Astrocyte (in vitro differentiated cells and primary cell): ENCODE measurements around the gene HYLS1. TPM values are rescaled to one million over a fixed set of nuclear protein-coding genes. Genes with fewer than 3 reads are reported as not detected.

Experiments
- DNase-seq: peaks from one replicate; pipeline ENCODE4 v3.0.0-alpha.2; 2010; ENCODE audit warnings: low read depth
- FAIRE-seq: peaks from 2 replicates; lab custom pipeline; 2011; peaks lifted over from hg19 to GRCh38; lab: Jason Lieb, UNC
- H2AFZ ChIP-seq: 2 replicates; pipeline ENCODE4 v1.6.0; 2012; ENCODE audit warnings: low read depth, low read length, inconsistent platforms
- H3K27ac ChIP-seq: 2 replicates; pipeline ENCODE4 v1.5.1; 2011; ENCODE audit warnings: low read depth, low read length, inconsistent platforms
- H3K27me3 ChIP-seq: 2 replicates; pipeline ENCODE4 v1.6.0; 2011; ENCODE audit warnings: low read length, inconsistent platforms; ENCODE audit not compliant: insufficient read depth
- H3K36me3 ChIP-seq: 2 replicates; pipeline ENCODE4 v1.5.1; 2011; ENCODE audit warnings: low read length, inconsistent platforms; ENCODE audit not compliant: insufficient read depth
- H3K4me1 ChIP-seq: 2 replicates; pipeline ENCODE4 v1.5.1; 2011; ENCODE audit warnings: low read length, inconsistent platforms; ENCODE audit not compliant: insufficient read depth
- H3K4me2 ChIP-seq: 2 replicates; pipeline ENCODE4 v1.6.0; 2012; ENCODE audit warnings: low read length, inconsistent platforms
- H3K4me3 ChIP-seq: 2 replicates; pipeline ENCODE4 v1.5.1; 2011; ENCODE audit warnings: low read depth, mild to moderate bottlenecking, low read length, inconsistent platforms; ENCODE audit not compliant: insufficient read depth
- H3K79me2 ChIP-seq: 2 replicates; pipeline ENCODE4 v1.6.0; 2012; ENCODE audit warnings: mild to moderate bottlenecking, low read length, inconsistent platforms; ENCODE audit not compliant: insufficient read depth
- H3K9ac ChIP-seq: 2 replicates; pipeline ENCODE4 v1.6.0; 2012; ENCODE audit warnings: mild to moderate bottlenecking, low read length, inconsistent platforms
- H3K9me3 ChIP-seq: 2 replicates; pipeline ENCODE4 v1.5.1; 2012; ENCODE audit warnings: low read depth, mild to moderate bottlenecking, low read length, inconsistent platforms; ENCODE audit not compliant: insufficient read depth
- H4K20me1 ChIP-seq: 2 replicates; pipeline ENCODE4 v1.6.0; 2012; ENCODE audit warnings: low read length, inconsistent platforms; ENCODE audit not compliant: insufficient read depth
- H3K27ac Mint-ChIP-seq: one replicate; pipeline ENCODE4 v1.8.0; 2021; ENCODE audit warnings: mild to moderate bottlenecking, mixed read lengths; ENCODE audit not compliant: unreplicated experiment
- H3K27me3 Mint-ChIP-seq: one replicate; pipeline ENCODE4 v1.8.0; 2021; ENCODE audit warnings: low read depth, mixed read lengths; ENCODE audit not compliant: unreplicated experiment
- H3K36me3 Mint-ChIP-seq: one replicate; pipeline ENCODE4 v1.8.0; 2021; ENCODE audit warnings: low read depth, mixed read lengths; ENCODE audit not compliant: unreplicated experiment
- H3K4me1 Mint-ChIP-seq: one replicate; pipeline ENCODE4 v1.8.0; 2021; ENCODE audit warnings: low read depth, mixed read lengths; ENCODE audit not compliant: unreplicated experiment
- H3K4me3 Mint-ChIP-seq: one replicate; pipeline ENCODE4 v1.8.0; 2021; ENCODE audit warnings: mild to moderate bottlenecking, moderate library complexity, mixed read lengths; ENCODE audit not compliant: unreplicated experiment
- H3K9me3 Mint-ChIP-seq: one replicate; pipeline ENCODE4 v1.8.0; 2021; ENCODE audit warnings: mild to moderate bottlenecking, mixed read lengths; ENCODE audit not compliant: unreplicated experiment
- EZH2 ChIP-seq: IDR thresholded peaks from 2 replicates; pipeline ENCODE4 v1.6.1; 2012; ENCODE audit warnings: mild to moderate bottlenecking, low read length, inconsistent platforms; ENCODE audit not compliant: insufficient read depth
- total RNA-seq: library from RNA; stranded (reverse); gene quantifications from 2 replicates; pipeline ENCODE4 v1.2.1, GENCODE V29; 2021
- TF ChIP-seq, protein P1 (sequence below): IDR thresholded peaks from 2 replicates; pipeline ENCODE4 v1.5.1; 2011; ENCODE audit warnings: low read depth, mild to moderate bottlenecking, inconsistent platforms, low read length, moderate library complexity; ENCODE audit not compliant: insufficient read depth

The HYLS1 gene
- total RNA-seq, 1 donor from 2014 or later: 3.2 TPM

- Mint-ChIP-seq H3K9me3 (peaks cover 3% of the 10 kb centered on the region), H3K36me3 (no peaks in the 10 kb centered on the region), H3K27me3 (no peaks in the 10 kb centered on the region), H3K4me1 (peaks cover 3% of the 10 kb centered on the region), H3K4me3 (no peak overlapping the region), H3K27ac (no peak overlapping the region)
- Histone ChIP-seq H4K20me1 (peaks cover 27% of the 10 kb centered on the region), H3K9me3 (no peaks in the 10 kb centered on the region), H3K27ac (no peak overlapping the region), H3K4me1 (peaks cover 10% of the 10 kb centered on the region), H3K27me3 (no peaks in the 10 kb centered on the region), H3K79me2 (peaks cover 61% of the 10 kb centered on the region), H3K9ac (no peak overlapping the region), H3K36me3 (peaks cover 16% of the 10 kb centered on the region), H3K4me2 (peak overlapping the region; percentile 16), H2AFZ (no peak overlapping the region), H3K4me3 (no peak overlapping the region)
- TF ChIP-seq EZH2: no peak
- TF ChIP-seq, protein P1, sequence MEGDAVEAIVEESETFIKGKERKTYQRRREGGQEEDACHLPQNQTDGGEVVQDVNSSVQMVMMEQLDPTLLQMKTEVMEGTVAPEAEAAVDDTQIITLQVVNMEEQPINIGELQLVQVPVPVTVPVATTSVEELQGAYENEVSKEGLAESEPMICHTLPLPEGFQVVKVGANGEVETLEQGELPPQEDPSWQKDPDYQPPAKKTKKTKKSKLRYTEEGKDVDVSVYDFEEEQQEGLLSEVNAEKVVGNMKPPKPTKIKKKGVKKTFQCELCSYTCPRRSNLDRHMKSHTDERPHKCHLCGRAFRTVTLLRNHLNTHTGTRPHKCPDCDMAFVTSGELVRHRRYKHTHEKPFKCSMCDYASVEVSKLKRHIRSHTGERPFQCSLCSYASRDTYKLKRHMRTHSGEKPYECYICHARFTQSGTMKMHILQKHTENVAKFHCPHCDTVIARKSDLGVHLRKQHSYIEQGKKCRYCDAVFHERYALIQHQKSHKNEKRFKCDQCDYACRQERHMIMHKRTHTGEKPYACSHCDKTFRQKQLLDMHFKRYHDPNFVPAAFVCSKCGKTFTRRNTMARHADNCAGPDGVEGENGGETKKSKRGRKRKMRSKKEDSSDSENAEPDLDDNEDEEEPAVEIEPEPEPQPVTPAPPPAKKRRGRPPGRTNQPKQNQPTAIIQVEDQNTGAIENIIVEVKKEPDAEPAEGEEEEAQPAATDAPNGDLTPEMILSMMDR: no peak
- DNase-seq: peak; percentile 49
- peak; percentile 71 for FAIRE-seq
Observed at GRCh38 chr11:125892071-125892470, 4.6 kb downstream of the HYLS1 start.

GRCh38 chr11:125892994-125893393 is 5.5 kb downstream of the HYLS1 start:
- no peak overlapping the region for H3K4me3 Mint-ChIP-seq
- H3K36me3 ChIP-seq: peaks cover 16% of the 10 kb centered on the region
- no peaks in the 10 kb centered on the region for H3K36me3 Mint-ChIP-seq
- no peaks in the 10 kb centered on the region for H3K9me3 ChIP-seq
- no peak overlapping the region for H3K9ac ChIP-seq
- H4K20me1 ChIP-seq: peaks cover 30% of the 10 kb centered on the region
- H3K4me2 ChIP-seq: no peak overlapping the region
- peak; percentile 37 for FAIRE-seq
- no peak for DNase-seq
- H3K4me3 ChIP-seq: no peak overlapping the region
- no peak overlapping the region for H3K27ac ChIP-seq
- H3K9me3 Mint-ChIP-seq: no peaks in the 10 kb centered on the region
- TF ChIP-seq, protein P1: no peak
- no peak for TF ChIP-seq EZH2
- no peaks in the 10 kb centered on the region for H3K27me3 ChIP-seq
- H2AFZ ChIP-seq: no peak overlapping the region
- H3K27me3 Mint-ChIP-seq: no peaks in the 10 kb centered on the region
- no peak overlapping the region for H3K27ac Mint-ChIP-seq
- peaks cover 69% of the 10 kb centered on the region for H3K79me2 ChIP-seq
- peaks cover 10% of the 10 kb centered on the region for H3K4me1 ChIP-seq
- H3K4me1 Mint-ChIP-seq: peaks cover 3% of the 10 kb centered on the region

DNA sequence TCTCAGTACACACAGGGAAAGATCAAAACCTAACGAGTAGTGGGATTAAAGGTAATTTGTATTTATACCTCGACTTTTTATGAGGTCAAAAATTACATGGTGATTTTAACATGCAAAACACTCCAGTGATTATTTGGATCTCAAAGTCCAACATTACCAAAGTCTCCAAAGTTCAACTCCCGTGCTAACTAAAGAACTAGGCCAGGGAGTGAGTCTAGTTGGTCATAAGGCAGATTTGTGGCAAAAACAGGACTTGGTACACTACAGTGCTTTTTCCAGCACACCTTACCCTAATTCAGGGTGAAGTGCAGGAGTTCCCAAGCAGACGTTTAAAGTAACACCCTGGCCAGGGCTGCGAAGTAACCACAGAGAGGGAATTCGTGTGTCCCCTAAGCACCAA is 14.4 kb downstream of the HYLS1 start:
- peak overlapping the region; percentile 86 for H3K4me2 ChIP-seq
- H3K27ac Mint-ChIP-seq: no peak overlapping the region

More for the DNA sequence above, 14.4 kb downstream of the HYLS1 start:
- Mint-ChIP-seq H3K27me3 (peaks cover 16% of the 10 kb centered on the region), H3K9me3 (peaks cover 3% of the 10 kb centered on the region), H3K4me1 (peaks cover 5% of the 10 kb centered on the region), H3K36me3 (peaks cover 6% of the 10 kb centered on the region), H3K4me3 (peak overlapping the region; percentile 63)
- Histone ChIP-seq H3K27ac (no peak overlapping the region), H3K9ac (no peak overlapping the region), H2AFZ (no peak overlapping the region), H3K9me3 (no peaks in the 10 kb centered on the region), H3K27me3 (peaks cover 14% of the 10 kb centered on the region), H3K36me3 (peaks cover 8% of the 10 kb centered on the region), H4K20me1 (peaks cover 22% of the 10 kb centered on the region), H3K4me3 (no peak overlapping the region), H3K4me1 (peaks cover 9% of the 10 kb centered on the region), H3K79me2 (peaks cover 50% of the 10 kb centered on the region)
- FAIRE-seq (no peak), DNase-seq (no peak)
- TF ChIP-seq, protein P1: no peak
- TF ChIP-seq EZH2: no peak
